Bronchial epithelial cell (primary cell): Measurements from ENCODE around the gene CHCHD10. TPM values are rescaled to one million over a fixed set of nuclear protein-coding genes. Genes with fewer than 3 reads are reported as not detected.

Experiments used
- DNase-seq: peaks from one replicate; pipeline ENCODE4 v3.0.0-alpha.2; 2010; ENCODE audit warnings: low read depth
- FAIRE-seq: peaks from 2 replicates; lab custom pipeline; 2011; peaks lifted over from hg19 to GRCh38; lab: Jason Lieb, UNC
- H3K27me3 ChIP-seq: 2 replicates; pipeline ENCODE4 v1.5.1; 2011; ENCODE audit warnings: low read length; ENCODE audit not compliant: control insufficient read depth, insufficient read depth
- H3K36me3 ChIP-seq: 2 replicates; pipeline ENCODE4 v1.5.1; 2011; ENCODE audit warnings: low read length; ENCODE audit not compliant: control insufficient read depth, insufficient read depth
- H3K4me3 ChIP-seq: 2 replicates; pipeline ENCODE4 v1.5.1; 2011; ENCODE audit warnings: mild to moderate bottlenecking, low read depth, low read length, control low read depth
- CTCF ChIP-seq: IDR thresholded peaks from 2 replicates; pipeline ENCODE4 v1.5.1; 2011; ENCODE audit warnings: mild to moderate bottlenecking, moderate library complexity, low read length, control low read depth, inconsistent platforms; ENCODE audit not compliant: insufficient read depth, severe bottlenecking
- total RNA-seq: library from RNA; depleted of rRNA; stranded (reverse); fragments of >200 nt; gene quantifications from 2 replicates; pipeline ENCODE4 v1.2.1, GENCODE V29; 2014

The CHCHD10 gene
- total RNA-seq, 1 donor from 2014 or later, result 4.5 TPM

- peak; percentile 66 for DNase-seq
- no peak for TF ChIP-seq CTCF
- Histone ChIP-seq H3K27me3 (no peaks in the 10 kb centered on the region), H3K4me3 (no peak overlapping the region), H3K36me3 (no peaks in the 10 kb centered on the region)
- FAIRE-seq, result peak; percentile 73
Measured at GRCh38 chr22:23781511-23782183, 13.9 kb upstream of the CHCHD10 start.

- no peak for FAIRE-seq
- no peak for DNase-seq
- no peak overlapping the region for H3K4me3 ChIP-seq
- H3K36me3 ChIP-seq, result no peaks in the 10 kb centered on the region
- no peaks in the 10 kb centered on the region for H3K27me3 ChIP-seq
- no peak for TF ChIP-seq CTCF
Measured at GRCh38 chr22:23781065-23781464, 13.3 kb upstream of the CHCHD10 start.

GRCh38 chr22:23780146-23780748, 12.5 kb upstream of the CHCHD10 start:
- FAIRE-seq, result no peak
- DNase-seq, result no peak
- Histone ChIP-seq H3K27me3 (no peaks in the 10 kb centered on the region), H3K36me3 (no peaks in the 10 kb centered on the region), H3K4me3 (no peak overlapping the region)
- TF ChIP-seq CTCF, result no peak

- FAIRE-seq, result peak; percentile 43
Measured at GRCh38 chr22:23779731-23780130, 12.0 kb upstream of the CHCHD10 start.

GRCh38 chr22:23779083-23779482, 11.3 kb upstream of the CHCHD10 start:
- FAIRE-seq, result no peak
- Histone ChIP-seq H3K36me3 (no peaks in the 10 kb centered on the region), H3K4me3 (no peak overlapping the region), H3K27me3 (peaks cover 3% of the 10 kb centered on the region)
- no peak for TF ChIP-seq CTCF
- DNase-seq, result no peak

More at GRCh38 chr22:23779731-23780130, 12.0 kb upstream of the CHCHD10 start:
- TF ChIP-seq CTCF, result no peak
- no peaks in the 10 kb centered on the region for H3K27me3 ChIP-seq
- H3K4me3 ChIP-seq, result no peak overlapping the region
- no peak for DNase-seq
- no peaks in the 10 kb centered on the region for H3K36me3 ChIP-seq
